ENCODE data around the gene CTAG2. TPM values are rescaled to one million over a fixed set of nuclear protein-coding genes. Genes with fewer than 3 reads are reported as not detected.

Gene CTAG2
- total and polyA plus RNA-seq, 10 of the 15 experiments (the other 5 are each of a cell fraction or from before 2014, with no cell fraction given) = 0.73 TPM; not detected in 9

GRCh38 chrX:154602766-154603437, 50.5 kb downstream of the CTAG2 start (continued):
- TF ChIP-seq ZNF592 (IDR thresholded peaks at IDR 0.05) = no peak
- TF ChIP-seq BCL11A (IDR thresholded peaks at IDR 0.05; ENCODE audit: low read depth, low read length) = no peak
- TF ChIP-seq HDAC6 (IDR thresholded peaks at IDR 0.05; ENCODE audit: unreplicated experiment) = no peak
- TF ChIP-seq ZBTB33 (IDR thresholded peaks at IDR 0.05) = no peak
- no peak for TF ChIP-seq EZH2 (IDR thresholded peaks at IDR 0.05; ENCODE audit: borderline replicate concordance, control insufficient read depth, low read depth, low read length)
- no peak for TF ChIP-seq SP1 (IDR thresholded peaks at IDR 0.05; ENCODE audit: low read depth, low read length)
- TF ChIP-seq ETV6 (conservative IDR thresholded peaks at IDR 0.05 in 1 of 2, IDR thresholded peaks at IDR 0.05 in 1 of 2; ENCODE audit: borderline replicate concordance in 1 of 2, low read depth in 1 of 2) = no peak
- TF ChIP-seq ZNF622 (IDR thresholded peaks at IDR 0.05) = no peak
- TF ChIP-seq DPF2 (IDR thresholded peaks at IDR 0.05) = no peak
